Measurements from ENCODE around the gene RCOR1.

DNA sequence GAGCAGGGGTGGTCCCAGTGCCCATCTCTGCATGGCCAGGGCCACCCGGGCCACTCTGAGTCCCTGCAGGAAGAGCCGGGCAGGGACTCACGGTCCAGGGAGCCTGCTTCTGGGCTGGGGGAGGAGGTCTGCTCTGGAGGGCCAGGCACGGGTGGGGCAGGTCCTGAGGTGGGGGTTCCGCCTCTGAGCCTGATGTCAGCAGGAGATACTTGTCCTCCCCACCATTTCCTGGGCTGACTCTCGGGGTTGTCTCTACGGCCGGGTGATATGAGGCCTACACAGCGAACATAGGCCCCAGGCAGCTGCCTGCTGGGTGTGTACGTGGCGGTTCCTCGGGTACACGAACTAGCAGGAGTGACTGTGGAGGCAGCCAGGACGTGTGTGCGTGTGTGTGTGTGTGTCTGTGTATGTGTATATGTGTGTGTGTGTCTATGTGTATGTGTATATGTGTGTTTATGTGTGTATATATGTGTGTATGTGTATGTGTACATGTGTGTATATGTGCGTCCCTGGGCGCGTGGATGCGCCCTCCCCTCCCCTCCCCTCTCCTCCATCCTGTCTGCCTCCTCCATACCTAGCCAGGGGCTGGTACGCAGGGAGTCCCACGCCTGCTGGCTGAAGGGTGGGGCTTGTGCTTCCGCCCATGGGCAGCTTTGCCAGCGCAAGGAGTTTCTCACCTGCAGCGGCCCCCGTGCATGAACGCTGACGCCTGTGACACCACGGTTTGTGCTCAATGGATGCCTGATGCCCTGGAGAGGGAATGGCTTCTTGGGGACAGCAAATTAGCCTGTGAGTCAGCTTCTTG lies 154.4 kb downstream of the RCOR1 start:
- TF ChIP-seq, protein P1, sequence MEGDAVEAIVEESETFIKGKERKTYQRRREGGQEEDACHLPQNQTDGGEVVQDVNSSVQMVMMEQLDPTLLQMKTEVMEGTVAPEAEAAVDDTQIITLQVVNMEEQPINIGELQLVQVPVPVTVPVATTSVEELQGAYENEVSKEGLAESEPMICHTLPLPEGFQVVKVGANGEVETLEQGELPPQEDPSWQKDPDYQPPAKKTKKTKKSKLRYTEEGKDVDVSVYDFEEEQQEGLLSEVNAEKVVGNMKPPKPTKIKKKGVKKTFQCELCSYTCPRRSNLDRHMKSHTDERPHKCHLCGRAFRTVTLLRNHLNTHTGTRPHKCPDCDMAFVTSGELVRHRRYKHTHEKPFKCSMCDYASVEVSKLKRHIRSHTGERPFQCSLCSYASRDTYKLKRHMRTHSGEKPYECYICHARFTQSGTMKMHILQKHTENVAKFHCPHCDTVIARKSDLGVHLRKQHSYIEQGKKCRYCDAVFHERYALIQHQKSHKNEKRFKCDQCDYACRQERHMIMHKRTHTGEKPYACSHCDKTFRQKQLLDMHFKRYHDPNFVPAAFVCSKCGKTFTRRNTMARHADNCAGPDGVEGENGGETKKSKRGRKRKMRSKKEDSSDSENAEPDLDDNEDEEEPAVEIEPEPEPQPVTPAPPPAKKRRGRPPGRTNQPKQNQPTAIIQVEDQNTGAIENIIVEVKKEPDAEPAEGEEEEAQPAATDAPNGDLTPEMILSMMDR (IDR thresholded peaks at IDR 0.05; ENCODE audit: poor library complexity, severe bottlenecking), result no peak
- TF ChIP-seq RAD21 (conservative IDR thresholded peaks at IDR 0.05) (no peak), POLR2AphosphoS5 (IDR thresholded peaks at IDR 0.05) (no peak), EZH2 (IDR thresholded peaks at IDR 0.05; ENCODE audit: borderline replicate concordance, insufficient read depth, low read length, poor library complexity, severe bottlenecking) (no peak), EP300 (conservative IDR thresholded peaks at IDR 0.05; ENCODE audit: poor library complexity, severe bottlenecking) (no peak), TAF1 (IDR thresholded peaks at IDR 0.05; ENCODE audit: low read depth) (no peak), SMC3 (conservative IDR thresholded peaks at IDR 0.05; ENCODE audit: poor library complexity) (no peak), MXI1 (conservative IDR thresholded peaks at IDR 0.05; ENCODE audit: poor library complexity, severe bottlenecking) (no peak)
- TF ChIP-seq, protein P2, sequence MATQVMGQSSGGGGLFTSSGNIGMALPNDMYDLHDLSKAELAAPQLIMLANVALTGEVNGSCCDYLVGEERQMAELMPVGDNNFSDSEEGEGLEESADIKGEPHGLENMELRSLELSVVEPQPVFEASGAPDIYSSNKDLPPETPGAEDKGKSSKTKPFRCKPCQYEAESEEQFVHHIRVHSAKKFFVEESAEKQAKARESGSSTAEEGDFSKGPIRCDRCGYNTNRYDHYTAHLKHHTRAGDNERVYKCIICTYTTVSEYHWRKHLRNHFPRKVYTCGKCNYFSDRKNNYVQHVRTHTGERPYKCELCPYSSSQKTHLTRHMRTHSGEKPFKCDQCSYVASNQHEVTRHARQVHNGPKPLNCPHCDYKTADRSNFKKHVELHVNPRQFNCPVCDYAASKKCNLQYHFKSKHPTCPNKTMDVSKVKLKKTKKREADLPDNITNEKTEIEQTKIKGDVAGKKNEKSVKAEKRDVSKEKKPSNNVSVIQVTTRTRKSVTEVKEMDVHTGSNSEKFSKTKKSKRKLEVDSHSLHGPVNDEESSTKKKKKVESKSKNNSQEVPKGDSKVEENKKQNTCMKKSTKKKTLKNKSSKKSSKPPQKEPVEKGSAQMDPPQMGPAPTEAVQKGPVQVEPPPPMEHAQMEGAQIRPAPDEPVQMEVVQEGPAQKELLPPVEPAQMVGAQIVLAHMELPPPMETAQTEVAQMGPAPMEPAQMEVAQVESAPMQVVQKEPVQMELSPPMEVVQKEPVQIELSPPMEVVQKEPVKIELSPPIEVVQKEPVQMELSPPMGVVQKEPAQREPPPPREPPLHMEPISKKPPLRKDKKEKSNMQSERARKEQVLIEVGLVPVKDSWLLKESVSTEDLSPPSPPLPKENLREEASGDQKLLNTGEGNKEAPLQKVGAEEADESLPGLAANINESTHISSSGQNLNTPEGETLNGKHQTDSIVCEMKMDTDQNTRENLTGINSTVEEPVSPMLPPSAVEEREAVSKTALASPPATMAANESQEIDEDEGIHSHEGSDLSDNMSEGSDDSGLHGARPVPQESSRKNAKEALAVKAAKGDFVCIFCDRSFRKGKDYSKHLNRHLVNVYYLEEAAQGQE (IDR thresholded peaks at IDR 0.05; ENCODE audit: borderline replicate concordance), result no peak

All from neural cell (in vitro differentiated cells).